GM12801 (cell line): ENCODE measurements around the gene RNF5.

ENCODE experiments used
- TF ChIP-seq, protein P1 (sequence below): IDR thresholded peaks from one replicate; pipeline ENCODE4 v1.5.1; 2011; ENCODE audit warnings: control low read depth; ENCODE audit not compliant: insufficient read length; ENCODE audit errors: extremely low read depth

The RNF5 gene

DNA sequence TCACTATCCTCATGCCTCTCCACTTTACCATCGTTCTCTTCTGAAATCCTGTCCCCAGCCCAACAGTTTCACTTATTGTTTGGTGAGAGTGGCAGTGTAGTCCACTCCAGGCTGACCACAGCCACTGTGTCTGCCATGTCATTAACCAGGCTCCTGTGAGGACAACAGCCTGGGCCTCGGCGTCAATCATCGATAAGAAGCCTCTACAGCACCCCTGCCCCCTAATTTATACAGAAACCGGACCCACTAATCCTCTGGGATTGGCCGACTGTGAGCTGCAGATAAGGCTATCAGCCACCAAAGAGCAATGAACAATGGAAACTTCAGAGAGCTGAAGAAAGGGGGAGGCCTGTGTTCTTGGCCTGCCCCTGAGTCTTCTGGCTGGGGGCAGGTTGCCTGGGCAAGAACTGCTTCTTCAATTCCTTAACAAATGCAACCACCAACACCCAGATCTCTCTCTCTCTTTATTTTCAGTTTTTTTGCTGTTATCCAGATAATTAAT, 10.4 kb upstream of the RNF5 start:
- TF ChIP-seq, protein P1, sequence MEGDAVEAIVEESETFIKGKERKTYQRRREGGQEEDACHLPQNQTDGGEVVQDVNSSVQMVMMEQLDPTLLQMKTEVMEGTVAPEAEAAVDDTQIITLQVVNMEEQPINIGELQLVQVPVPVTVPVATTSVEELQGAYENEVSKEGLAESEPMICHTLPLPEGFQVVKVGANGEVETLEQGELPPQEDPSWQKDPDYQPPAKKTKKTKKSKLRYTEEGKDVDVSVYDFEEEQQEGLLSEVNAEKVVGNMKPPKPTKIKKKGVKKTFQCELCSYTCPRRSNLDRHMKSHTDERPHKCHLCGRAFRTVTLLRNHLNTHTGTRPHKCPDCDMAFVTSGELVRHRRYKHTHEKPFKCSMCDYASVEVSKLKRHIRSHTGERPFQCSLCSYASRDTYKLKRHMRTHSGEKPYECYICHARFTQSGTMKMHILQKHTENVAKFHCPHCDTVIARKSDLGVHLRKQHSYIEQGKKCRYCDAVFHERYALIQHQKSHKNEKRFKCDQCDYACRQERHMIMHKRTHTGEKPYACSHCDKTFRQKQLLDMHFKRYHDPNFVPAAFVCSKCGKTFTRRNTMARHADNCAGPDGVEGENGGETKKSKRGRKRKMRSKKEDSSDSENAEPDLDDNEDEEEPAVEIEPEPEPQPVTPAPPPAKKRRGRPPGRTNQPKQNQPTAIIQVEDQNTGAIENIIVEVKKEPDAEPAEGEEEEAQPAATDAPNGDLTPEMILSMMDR: no peak

DNA sequence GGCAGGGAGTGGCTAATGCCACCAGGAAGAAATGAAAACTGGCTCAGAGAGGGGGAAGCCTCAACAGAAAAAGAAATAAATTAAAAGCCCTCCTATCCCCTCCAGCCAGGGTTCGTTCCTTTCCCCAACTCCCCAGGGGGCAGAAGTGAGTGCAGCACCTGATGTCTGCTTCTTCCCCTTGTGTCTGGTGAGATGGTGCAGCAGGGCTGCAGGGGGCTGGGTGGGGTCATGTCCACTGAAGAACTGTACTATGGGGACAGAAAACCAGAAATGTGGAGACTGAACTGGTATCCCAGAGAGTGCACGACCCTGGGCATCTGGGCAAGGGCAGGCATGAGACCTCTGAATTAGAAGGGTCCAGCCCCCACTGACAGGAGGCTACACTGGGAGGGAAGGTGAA, 9.9 kb upstream of the RNF5 start:
- TF ChIP-seq, protein P1: no peak

DNA sequence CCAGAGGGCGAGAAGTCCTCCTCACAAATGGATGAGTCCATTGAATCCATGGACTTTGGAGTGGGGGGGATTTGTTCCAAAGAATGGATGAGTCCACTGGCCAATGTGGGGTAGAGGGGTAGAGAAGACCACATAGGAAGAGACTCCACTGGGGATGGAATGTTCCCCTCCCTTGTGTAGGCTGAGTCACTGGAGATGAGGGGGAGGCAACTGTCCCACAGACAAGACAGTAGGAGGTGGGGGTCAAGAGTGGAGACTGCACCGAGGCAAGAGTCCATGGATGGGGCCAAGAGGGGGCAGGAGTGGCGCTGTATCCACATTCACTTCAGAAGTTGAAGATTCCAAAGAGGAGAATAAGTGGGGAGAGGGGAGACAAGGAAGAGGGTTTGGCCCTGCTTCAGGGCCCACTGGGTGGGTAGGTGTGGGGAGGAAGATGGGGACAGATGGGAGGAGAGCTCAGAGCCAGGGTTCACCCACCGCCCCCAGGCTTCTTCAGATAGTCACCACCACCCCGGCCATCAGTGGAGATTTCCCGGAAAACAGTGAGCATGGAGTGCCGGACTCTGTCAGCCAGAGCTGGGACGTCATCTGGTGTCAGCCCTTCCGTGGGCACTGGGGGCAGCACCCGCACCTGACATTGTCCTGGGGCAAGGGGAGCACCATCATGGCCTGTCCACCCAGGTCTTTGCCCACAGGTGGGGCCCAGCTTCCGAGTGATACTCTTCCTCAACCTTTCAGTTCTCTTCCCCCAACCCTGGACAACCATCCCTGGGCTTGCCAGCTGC, 9.2 kb upstream of the RNF5 start:
- TF ChIP-seq, protein P1: no peak

DNA sequence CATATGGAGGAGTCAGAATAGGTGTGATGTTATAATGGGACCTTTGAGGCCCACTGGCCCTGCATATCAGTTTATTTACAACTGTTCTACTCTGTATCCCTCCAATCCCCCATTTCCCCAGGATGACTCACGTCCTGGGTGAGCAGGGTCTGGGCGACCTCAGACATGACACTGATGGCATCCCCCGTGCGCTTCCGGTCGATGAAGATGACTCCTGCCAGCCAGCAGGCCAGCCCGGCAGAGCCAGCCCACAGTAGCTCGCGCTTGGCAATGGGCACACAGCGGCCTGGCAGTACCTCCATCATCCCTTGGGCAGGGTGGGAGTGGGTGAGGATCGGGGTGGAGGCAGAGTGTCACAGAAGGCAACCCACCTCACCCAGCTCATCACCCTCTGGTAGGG, 7.9 kb upstream of the RNF5 start:
- TF ChIP-seq, protein P1: no peak

DNA sequence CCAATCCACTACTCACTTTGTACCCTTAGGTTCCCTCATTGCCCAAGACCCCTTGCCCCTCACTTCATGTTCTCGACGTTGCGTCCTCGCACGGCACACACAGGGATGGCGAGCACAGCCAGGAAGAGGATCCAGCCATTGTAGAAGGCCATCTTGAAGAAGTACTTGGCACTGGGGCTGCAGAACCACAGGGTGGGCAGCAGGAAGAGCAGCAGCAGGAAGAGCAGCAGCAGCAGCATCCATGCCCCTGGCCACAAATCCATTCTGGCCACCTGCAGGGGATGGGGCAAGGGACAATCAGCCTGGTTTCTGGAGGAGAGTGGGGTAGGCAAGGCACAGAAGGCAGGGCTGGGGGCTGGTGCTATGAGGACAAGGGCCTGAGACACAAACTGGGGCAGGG, 7.0 kb upstream of the RNF5 start:
- TF ChIP-seq, protein P1: no peak

DNA sequence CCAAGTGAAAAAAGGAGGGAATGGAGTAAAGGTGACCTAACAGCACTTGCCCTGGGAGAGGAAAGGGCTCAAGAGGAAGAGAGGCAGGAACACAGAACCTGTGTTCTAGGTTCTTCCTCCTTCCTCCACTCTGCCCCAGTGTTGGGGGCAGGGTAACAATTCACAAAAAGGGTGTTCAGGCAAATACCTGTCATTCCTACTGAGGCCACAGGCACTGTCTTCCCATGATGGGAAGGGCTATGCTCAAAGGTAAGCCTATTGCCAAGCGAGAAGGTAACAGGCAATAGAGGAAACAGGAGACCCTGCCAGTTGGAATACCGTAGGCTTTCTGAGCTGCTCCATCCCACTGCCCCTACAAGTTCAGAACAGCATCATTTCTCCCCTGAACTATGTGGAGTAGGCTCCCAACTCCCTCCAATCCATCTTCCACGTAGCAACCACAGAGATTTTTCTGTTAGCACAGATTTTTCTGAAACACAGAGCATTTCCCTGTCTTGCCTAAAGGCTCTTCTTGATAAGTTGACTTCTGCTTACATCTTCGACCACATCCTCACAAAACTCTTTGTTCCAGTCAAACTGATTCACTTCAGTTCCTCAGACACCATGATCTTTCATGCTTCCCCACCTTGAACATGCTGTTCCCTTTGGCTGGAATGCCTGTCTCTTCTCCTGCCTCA, 5.0 kb upstream of the RNF5 start:
- TF ChIP-seq, protein P1: no peak

DNA sequence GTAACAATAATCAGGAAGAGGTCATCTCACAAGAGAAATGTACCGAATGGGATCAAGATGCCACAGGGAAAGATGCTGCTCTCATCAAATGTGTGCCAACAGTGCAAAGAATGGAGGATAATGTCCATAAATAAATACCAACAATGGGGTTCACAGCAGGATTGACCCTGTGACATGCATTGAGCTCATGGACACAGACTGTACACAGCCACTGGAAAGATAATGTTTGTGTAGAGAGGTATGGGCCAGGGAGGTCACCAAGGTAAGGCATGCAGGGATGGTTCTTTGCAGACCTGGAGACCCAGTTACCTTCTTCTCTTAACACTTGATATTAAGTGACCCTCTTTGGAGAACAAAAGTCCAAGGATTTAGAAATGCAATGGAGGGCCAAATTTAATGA, 3.8 kb upstream of the RNF5 start:
- TF ChIP-seq, protein P1: no peak
